Renal pelvis (tissue), 4 donors: ENCODE data around the gene SATB1. TPM values are rescaled to one million over a fixed set of nuclear protein-coding genes. Genes with fewer than 3 reads are reported as not detected.
"Not testable (repeated sequence)": the region's sequence is repeated elsewhere in the genome, so short reads cannot be mapped to it uniquely, and the experiment has no call there.

Experiments
- DNase-seq: peaks from one replicate; pipeline ENCODE4 v3.0.0-alpha.2; 2013
- polyA plus RNA-seq, 3 donors: library from polyadenylated mRNA; unstranded; fragments of 120-200 nt; gene quantifications; one replicate each; pipeline ENCODE4 v1.2.1, GENCODE V29; 2013; ENCODE audit not compliant: insufficient read length in 3 of 3

The SATB1 gene
- polyA plus RNA-seq, 3 donors: 34.0 to 39.4 (median 37.6) TPM

- DNase-seq: no peak
These were observed 61.8 kb downstream of the SATB1 start for GRCh38 chr3:18363338-18363737.

GRCh38 chr3:18357747-18358146 is 67.4 kb downstream of the SATB1 start:
- no peak for DNase-seq

GRCh38 chr3:18355832-18356231 is 69.3 kb downstream of the SATB1 start:
- no peak for DNase-seq

- no peak for DNase-seq
These were observed 70.4 kb downstream of the SATB1 start for GRCh38 chr3:18354701-18355100.

GRCh38 chr3:18351823-18352744 is 73.1 kb downstream of the SATB1 start:
- no peak for DNase-seq

- no peak for DNase-seq
These were observed 74.0 kb downstream of the SATB1 start for GRCh38 chr3:18351069-18351628.

- DNase-seq: no peak
These were observed 75.8 kb downstream of the SATB1 start for GRCh38 chr3:18349197-18349798.

GRCh38 chr3:18346097-18346496 is 79.0 kb downstream of the SATB1 start:
- DNase-seq: no peak

- DNase-seq: no peak
These were observed 80.1 kb downstream of the SATB1 start for GRCh38 chr3:18345015-18345367.

GRCh38 chr3:18344306-18345014 is 80.7 kb downstream of the SATB1 start:
- DNase-seq: no peak

- no peak for DNase-seq
These were observed 81.3 kb downstream of the SATB1 start for GRCh38 chr3:18343809-18344208.

GRCh38 chr3:18338827-18339514 is 86.2 kb downstream of the SATB1 start:
- DNase-seq: no peak

- DNase-seq: no peak
These were observed 87.9 kb downstream of the SATB1 start for GRCh38 chr3:18337231-18337630.

- DNase-seq: no peak
These were observed 90.1 kb downstream of the SATB1 start for GRCh38 chr3:18334837-18335601.

- not testable (repeated sequence) for DNase-seq
These were observed 94.2 kb downstream of the SATB1 start for GRCh38 chr3:18330772-18331441.

GRCh38 chr3:18308096-18308650 is 117.0 kb downstream of the SATB1 start:
- DNase-seq: no peak

- no peak for DNase-seq
These were observed 117.6 kb downstream of the SATB1 start for GRCh38 chr3:18307529-18307928.

- no peak for DNase-seq
These were observed 122.6 kb downstream of the SATB1 start for GRCh38 chr3:18302517-18302916.

- DNase-seq: no peak
These were observed 123.4 kb downstream of the SATB1 start for GRCh38 chr3:18301781-18302180.

- DNase-seq: no peak
These were observed 124.2 kb downstream of the SATB1 start for GRCh38 chr3:18300916-18301315.
